WTC11 (cell line): Measurements from ENCODE around the gene CACHD1. TPM values are rescaled to one million over a fixed set of nuclear protein-coding genes. Genes with fewer than 3 reads are reported as not detected.

Experiments used
- ATAC-seq: fragments of 200-7000 bp; cut with Tn5 transposase; 2 replicates; pipeline ENCODE4 v1.10.0; 2021; ENCODE audit warnings: mild to moderate bottlenecking, moderate library complexity
- CTCF ChIA-PET: fragments of 300-600 bp; sonication (Branson Sonifier 250); formaldehyde crosslinking; loops from one replicate; lab custom pipeline; 2021; ENCODE audit warnings: antibody characterized with exemption; lab: Charles Lee
- POLR2A ChIA-PET: fragments of 350-600 bp; sonication (Branson Sonifier 250); formaldehyde crosslinking; loops from one replicate; lab custom pipeline; 2021; ENCODE audit warnings: antibody characterized with exemption; lab: Charles Lee
- DNase-seq: peaks from one replicate; pipeline ENCODE4 v3.0.0; 2021; ENCODE audit warnings: low spot score
- H3K27ac Mint-ChIP-seq: 2 replicates; pipeline ENCODE4 v1.8.0; 2021; ENCODE audit warnings: mixed read lengths
- H3K27me3 Mint-ChIP-seq: 2 replicates; pipeline ENCODE4 v1.8.0; 2021; ENCODE audit warnings: low read depth, mild to moderate bottlenecking, moderate library complexity, mixed read lengths
- H3K36me3 Mint-ChIP-seq: 2 replicates; pipeline ENCODE4 v1.8.0; 2021; ENCODE audit warnings: mixed read lengths
- H3K4me1 Mint-ChIP-seq: 2 replicates; pipeline ENCODE4 v1.8.0; 2022; ENCODE audit warnings: mixed read lengths
- H3K4me3 Mint-ChIP-seq: 2 replicates; pipeline ENCODE4 v1.8.0; 2021; ENCODE audit warnings: mild to moderate bottlenecking, moderate library complexity, mixed read lengths
- H3K9me3 Mint-ChIP-seq: 2 replicates; pipeline ENCODE4 v1.8.0; 2021; ENCODE audit warnings: mixed read lengths
- ESRRA ChIP-seq: sonication (generic); formaldehyde crosslinking; IDR thresholded peaks from 2 replicates; pipeline ENCODE4 v1.8.1; 2022; ENCODE audit warnings: mild to moderate bottlenecking, missing genetic modification reagents, borderline replicate concordance
- GRHL2 ChIP-seq: fragments of 250-450 bp; sonication (Bioruptor Pico); IDR thresholded peaks from 2 replicates; pipeline ENCODE4 v1.8.0; 2022; ENCODE audit warnings: mild to moderate bottlenecking, moderate library complexity; ENCODE audit not compliant: insufficient replicate concordance, severe bottlenecking
- NFATC4 ChIP-seq: fragments of 250-450 bp; sonication (Bioruptor Pico); IDR thresholded peaks from 2 replicates; pipeline ENCODE4 v1.9.0; 2021; ENCODE audit warnings: mild to moderate bottlenecking
- ZNF317 ChIP-seq: sonication (generic); formaldehyde crosslinking; IDR thresholded peaks from 2 replicates; pipeline ENCODE4 v1.8.1; 2023; ENCODE audit warnings: low read depth, mild to moderate bottlenecking, moderate library complexity, missing genetic modification reagents, borderline replicate concordance
- ZNF416 ChIP-seq: fragments of 250-450 bp; sonication (Bioruptor Pico); IDR thresholded peaks from 2 replicates; pipeline ENCODE4 v1.9.0; 2021; ENCODE audit warnings: mild to moderate bottlenecking, inconsistent platforms
- ZNF423 ChIP-seq: fragments of 250-450 bp; sonication (Bioruptor Pico); IDR thresholded peaks from 2 replicates; pipeline ENCODE4 v2.1.2; 2022; ENCODE audit warnings: mild to moderate bottlenecking, moderate library complexity
- total RNA-seq: library from RNA; stranded (reverse); gene quantifications from 3 replicates; pipeline ENCODE4 v1.2.3, GENCODE V29; 2021
- TF ChIP-seq, protein P1 (sequence below): fragments of 250-450 bp; sonication (Bioruptor Pico); IDR thresholded peaks from 2 replicates; pipeline ENCODE4 v1.9.0; 2021; ENCODE audit warnings: mild to moderate bottlenecking, borderline replicate concordance
- TF ChIP-seq, protein P2 (sequence below): sonication (generic); formaldehyde crosslinking; IDR thresholded peaks from 2 replicates; pipeline ENCODE4 v1.8.1; 2022; ENCODE audit warnings: mild to moderate bottlenecking, missing genetic modification reagents, moderate library complexity, borderline replicate concordance
- TF ChIP-seq, protein P3 (sequence below): sonication (generic); formaldehyde crosslinking; conservative IDR thresholded peaks from 2 replicates; pipeline ENCODE4 v1.8.1; 2023; ENCODE audit warnings: mild to moderate bottlenecking, low read depth, missing genetic modification reagents, moderate library complexity
- TF ChIP-seq, protein P4 (sequence below): sonication (generic); formaldehyde crosslinking; conservative IDR thresholded peaks from 2 replicates; pipeline ENCODE4 v1.8.1; 2022; ENCODE audit warnings: mild to moderate bottlenecking, missing genetic modification reagents
- TF ChIP-seq, protein P5 (sequence below): sonication (generic); formaldehyde crosslinking; IDR thresholded peaks from 2 replicates; pipeline ENCODE4 v1.8.1; 2023; ENCODE audit warnings: mild to moderate bottlenecking, missing genetic modification reagents, moderate library complexity
- TF ChIP-seq, protein P6 (sequence below): sonication (generic); formaldehyde crosslinking; IDR thresholded peaks from 2 replicates; pipeline ENCODE4 v1.8.0; 2022; ENCODE audit warnings: mild to moderate bottlenecking, missing genetic modification reagents
- TF ChIP-seq, protein P7 (sequence below): sonication (generic); formaldehyde crosslinking; IDR thresholded peaks from 2 replicates; pipeline ENCODE4 v1.8.0; 2022; ENCODE audit warnings: mild to moderate bottlenecking, missing genetic modification reagents
- TF ChIP-seq, protein P8 (sequence below): sonication (generic); formaldehyde crosslinking; IDR thresholded peaks from 2 replicates; pipeline ENCODE4 v1.8.1; 2023; ENCODE audit warnings: mild to moderate bottlenecking, missing genetic modification reagents, moderate library complexity

Gene CACHD1
- total RNA-seq, 1 experiment from 2014 or later, result 26.3 TPM

DNA sequence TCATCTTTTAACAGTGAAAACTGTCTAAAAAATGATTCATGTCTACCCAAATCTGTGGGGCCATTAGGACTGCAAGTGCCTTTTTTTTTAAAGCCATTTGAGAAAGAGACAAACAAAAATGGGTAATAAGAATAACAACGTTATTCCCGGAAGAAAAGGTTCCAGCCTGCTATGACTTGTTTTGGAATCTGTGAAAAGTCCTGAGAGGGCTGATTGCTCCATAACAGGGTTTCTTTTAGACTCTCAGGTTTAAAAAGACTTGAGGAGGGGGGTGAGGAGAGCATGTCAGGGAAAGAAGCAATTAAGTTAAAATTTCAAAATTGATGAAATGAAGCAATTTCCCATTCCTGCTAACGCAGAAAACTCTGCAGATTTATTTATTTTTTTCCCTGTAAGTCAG lies 56.4 kb downstream of the CACHD1 start (continued):
- TF ChIP-seq, protein P1, sequence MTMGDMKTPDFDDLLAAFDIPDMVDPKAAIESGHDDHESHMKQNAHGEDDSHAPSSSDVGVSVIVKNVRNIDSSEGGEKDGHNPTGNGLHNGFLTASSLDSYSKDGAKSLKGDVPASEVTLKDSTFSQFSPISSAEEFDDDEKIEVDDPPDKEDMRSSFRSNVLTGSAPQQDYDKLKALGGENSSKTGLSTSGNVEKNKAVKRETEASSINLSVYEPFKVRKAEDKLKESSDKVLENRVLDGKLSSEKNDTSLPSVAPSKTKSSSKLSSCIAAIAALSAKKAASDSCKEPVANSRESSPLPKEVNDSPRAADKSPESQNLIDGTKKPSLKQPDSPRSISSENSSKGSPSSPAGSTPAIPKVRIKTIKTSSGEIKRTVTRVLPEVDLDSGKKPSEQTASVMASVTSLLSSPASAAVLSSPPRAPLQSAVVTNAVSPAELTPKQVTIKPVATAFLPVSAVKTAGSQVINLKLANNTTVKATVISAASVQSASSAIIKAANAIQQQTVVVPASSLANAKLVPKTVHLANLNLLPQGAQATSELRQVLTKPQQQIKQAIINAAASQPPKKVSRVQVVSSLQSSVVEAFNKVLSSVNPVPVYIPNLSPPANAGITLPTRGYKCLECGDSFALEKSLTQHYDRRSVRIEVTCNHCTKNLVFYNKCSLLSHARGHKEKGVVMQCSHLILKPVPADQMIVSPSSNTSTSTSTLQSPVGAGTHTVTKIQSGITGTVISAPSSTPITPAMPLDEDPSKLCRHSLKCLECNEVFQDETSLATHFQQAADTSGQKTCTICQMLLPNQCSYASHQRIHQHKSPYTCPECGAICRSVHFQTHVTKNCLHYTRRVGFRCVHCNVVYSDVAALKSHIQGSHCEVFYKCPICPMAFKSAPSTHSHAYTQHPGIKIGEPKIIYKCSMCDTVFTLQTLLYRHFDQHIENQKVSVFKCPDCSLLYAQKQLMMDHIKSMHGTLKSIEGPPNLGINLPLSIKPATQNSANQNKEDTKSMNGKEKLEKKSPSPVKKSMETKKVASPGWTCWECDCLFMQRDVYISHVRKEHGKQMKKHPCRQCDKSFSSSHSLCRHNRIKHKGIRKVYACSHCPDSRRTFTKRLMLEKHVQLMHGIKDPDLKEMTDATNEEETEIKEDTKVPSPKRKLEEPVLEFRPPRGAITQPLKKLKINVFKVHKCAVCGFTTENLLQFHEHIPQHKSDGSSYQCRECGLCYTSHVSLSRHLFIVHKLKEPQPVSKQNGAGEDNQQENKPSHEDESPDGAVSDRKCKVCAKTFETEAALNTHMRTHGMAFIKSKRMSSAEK, result no peak
- TF ChIP-seq, protein P2, sequence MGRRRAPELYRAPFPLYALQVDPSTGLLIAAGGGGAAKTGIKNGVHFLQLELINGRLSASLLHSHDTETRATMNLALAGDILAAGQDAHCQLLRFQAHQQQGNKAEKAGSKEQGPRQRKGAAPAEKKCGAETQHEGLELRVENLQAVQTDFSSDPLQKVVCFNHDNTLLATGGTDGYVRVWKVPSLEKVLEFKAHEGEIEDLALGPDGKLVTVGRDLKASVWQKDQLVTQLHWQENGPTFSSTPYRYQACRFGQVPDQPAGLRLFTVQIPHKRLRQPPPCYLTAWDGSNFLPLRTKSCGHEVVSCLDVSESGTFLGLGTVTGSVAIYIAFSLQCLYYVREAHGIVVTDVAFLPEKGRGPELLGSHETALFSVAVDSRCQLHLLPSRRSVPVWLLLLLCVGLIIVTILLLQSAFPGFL (CRISPR knock-in tag), result no peak
- TF ChIP-seq NFATC4 (CRISPR knock-in tag) (no peak), GRHL2 (no peak), ESRRA (CRISPR knock-in tag) (no peak), ZNF416 (CRISPR knock-in tag) (no peak)
- TF ChIP-seq, protein P3, sequence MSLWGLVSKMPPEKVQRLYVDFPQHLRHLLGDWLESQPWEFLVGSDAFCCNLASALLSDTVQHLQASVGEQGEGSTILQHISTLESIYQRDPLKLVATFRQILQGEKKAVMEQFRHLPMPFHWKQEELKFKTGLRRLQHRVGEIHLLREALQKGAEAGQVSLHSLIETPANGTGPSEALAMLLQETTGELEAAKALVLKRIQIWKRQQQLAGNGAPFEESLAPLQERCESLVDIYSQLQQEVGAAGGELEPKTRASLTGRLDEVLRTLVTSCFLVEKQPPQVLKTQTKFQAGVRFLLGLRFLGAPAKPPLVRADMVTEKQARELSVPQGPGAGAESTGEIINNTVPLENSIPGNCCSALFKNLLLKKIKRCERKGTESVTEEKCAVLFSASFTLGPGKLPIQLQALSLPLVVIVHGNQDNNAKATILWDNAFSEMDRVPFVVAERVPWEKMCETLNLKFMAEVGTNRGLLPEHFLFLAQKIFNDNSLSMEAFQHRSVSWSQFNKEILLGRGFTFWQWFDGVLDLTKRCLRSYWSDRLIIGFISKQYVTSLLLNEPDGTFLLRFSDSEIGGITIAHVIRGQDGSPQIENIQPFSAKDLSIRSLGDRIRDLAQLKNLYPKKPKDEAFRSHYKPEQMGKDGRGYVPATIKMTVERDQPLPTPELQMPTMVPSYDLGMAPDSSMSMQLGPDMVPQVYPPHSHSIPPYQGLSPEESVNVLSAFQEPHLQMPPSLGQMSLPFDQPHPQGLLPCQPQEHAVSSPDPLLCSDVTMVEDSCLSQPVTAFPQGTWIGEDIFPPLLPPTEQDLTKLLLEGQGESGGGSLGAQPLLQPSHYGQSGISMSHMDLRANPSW (CRISPR knock-in tag), result no peak
- TF ChIP-seq, protein P4, sequence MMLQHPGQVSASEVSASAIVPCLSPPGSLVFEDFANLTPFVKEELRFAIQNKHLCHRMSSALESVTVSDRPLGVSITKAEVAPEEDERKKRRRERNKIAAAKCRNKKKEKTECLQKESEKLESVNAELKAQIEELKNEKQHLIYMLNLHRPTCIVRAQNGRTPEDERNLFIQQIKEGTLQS, result no peak
- TF ChIP-seq, protein P5, sequence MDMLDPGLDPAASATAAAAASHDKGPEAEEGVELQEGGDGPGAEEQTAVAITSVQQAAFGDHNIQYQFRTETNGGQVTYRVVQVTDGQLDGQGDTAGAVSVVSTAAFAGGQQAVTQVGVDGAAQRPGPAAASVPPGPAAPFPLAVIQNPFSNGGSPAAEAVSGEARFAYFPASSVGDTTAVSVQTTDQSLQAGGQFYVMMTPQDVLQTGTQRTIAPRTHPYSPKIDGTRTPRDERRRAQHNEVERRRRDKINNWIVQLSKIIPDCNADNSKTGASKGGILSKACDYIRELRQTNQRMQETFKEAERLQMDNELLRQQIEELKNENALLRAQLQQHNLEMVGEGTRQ (CRISPR knock-in tag), result no peak
- TF ChIP-seq, protein P6, sequence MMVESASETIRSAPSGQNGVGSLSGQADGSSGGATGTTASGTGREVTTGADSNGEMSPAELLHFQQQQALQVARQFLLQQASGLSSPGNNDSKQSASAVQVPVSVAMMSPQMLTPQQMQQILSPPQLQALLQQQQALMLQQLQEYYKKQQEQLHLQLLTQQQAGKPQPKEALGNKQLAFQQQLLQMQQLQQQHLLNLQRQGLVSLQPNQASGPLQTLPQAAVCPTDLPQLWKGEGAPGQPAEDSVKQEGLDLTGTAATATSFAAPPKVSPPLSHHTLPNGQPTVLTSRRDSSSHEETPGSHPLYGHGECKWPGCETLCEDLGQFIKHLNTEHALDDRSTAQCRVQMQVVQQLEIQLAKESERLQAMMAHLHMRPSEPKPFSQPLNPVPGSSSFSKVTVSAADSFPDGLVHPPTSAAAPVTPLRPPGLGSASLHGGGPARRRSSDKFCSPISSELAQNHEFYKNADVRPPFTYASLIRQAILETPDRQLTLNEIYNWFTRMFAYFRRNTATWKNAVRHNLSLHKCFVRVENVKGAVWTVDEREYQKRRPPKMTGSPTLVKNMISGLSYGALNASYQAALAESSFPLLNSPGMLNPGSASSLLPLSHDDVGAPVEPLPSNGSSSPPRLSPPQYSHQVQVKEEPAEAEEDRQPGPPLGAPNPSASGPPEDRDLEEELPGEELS (CRISPR knock-in tag), result no peak
- TF ChIP-seq, protein P7, sequence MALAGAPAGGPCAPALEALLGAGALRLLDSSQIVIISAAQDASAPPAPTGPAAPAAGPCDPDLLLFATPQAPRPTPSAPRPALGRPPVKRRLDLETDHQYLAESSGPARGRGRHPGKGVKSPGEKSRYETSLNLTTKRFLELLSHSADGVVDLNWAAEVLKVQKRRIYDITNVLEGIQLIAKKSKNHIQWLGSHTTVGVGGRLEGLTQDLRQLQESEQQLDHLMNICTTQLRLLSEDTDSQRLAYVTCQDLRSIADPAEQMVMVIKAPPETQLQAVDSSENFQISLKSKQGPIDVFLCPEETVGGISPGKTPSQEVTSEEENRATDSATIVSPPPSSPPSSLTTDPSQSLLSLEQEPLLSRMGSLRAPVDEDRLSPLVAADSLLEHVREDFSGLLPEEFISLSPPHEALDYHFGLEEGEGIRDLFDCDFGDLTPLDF (CRISPR knock-in tag), result no peak
- TF ChIP-seq, protein P8, sequence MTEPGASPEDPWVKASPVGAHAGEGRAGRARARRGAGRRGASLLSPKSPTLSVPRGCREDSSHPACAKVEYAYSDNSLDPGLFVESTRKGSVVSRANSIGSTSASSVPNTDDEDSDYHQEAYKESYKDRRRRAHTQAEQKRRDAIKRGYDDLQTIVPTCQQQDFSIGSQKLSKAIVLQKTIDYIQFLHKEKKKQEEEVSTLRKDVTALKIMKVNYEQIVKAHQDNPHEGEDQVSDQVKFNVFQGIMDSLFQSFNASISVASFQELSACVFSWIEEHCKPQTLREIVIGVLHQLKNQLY (CRISPR knock-in tag), result no peak

DNA sequence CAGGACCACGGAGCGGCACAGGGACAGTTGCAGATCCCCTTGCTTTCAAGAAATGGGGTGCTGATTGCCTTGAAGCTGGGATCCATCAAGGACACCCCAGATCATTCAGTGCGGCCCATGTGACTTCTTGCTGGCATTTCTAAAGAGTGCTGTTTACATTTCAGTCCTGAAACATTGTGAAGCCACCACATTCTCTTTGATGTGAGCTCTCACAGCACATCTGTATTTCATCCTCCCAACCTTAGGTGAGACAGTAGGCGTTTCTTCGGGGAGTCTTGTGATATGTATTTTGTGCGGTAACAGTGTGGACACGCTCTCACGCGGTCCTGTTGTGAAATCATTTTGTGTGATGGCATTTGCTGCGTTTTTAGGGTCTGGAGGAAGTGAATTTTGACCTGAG lies 57.2 kb downstream of the CACHD1 start:
- ChIA-PET POLR2A (no interaction called here), CTCF (no interaction called here)
- Mint-ChIP-seq H3K27ac (peak overlapping the region; percentile 77), H3K9me3 (0 out of 2 replicates have a peak, but pooled peaks cover 3% of the 10 kb centered on the region), H3K4me1 (peaks cover 86% of the 10 kb centered on the region), H3K27me3 (no peaks in the 10 kb centered on the region), H3K4me3 (peak overlapping the region; percentile 3; the same call in 1 of the 2 replicates), H3K36me3 (no peaks in the 10 kb centered on the region)
- ATAC-seq, result no peak; the same call in 1 of the 2 replicates
- TF ChIP-seq, protein P5 (CRISPR knock-in tag), result peak; percentile 42
- no peak for TF ChIP-seq ZNF423
- no peak for TF ChIP-seq ZNF317 (CRISPR knock-in tag)
- DNase-seq, result no peak
